Measurements from ENCODE around the gene AGPAT3. TPM values are rescaled to one million over a fixed set of nuclear protein-coding genes. Genes with fewer than 3 reads are reported as not detected.
A peak's percentile ranks its signal among the peaks of the same experiment; 100 is the strongest.

The AGPAT3 gene
- total RNA-seq, 5 donors from 2014 or later (not counting 1 experiment from before 2014, with no cell fraction given): 48.4 to 77.2 (median 65.1) TPM

DNA sequence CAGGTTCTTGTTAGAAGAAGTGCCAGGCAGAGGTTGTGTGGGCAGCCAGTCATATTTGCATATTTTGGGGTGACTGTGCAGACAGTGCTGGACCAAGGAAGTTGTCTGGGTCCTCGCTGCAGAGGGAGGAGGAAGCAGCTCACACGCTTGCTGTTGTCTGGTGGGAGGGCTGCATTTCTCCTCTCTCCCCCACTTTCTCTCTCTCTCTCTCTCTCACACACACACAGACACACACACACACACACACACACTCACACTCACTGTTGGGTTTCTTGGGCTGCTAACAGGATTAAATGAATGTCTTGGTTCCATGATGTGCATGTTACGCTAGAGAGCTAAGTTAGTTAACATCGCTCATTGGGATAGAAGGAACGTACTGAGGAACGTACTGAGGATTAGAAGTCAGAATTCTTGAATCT lies 72.9 kb downstream of the AGPAT3 start:
- Mint-ChIP-seq H3K27me3 (no peaks in the 10 kb centered on the region), H3K4me1 (peaks cover 19 to 25% (median 21%) of the 10 kb centered on the region in 3 donors), H3K36me3 (peaks cover 14% of the 10 kb centered on the region), H3K27ac (peak overlapping the region in 1 of 2 donors; percentile 4), H3K9me3 (no peaks in the 10 kb centered on the region), H3K4me3 (peak overlapping the region in 2 of 3 donors; percentile 32 to 82)
- no peak for ATAC-seq (replicated peaks in 1 of 4)
- ChIA-PET CTCF (interaction anchor here in 1 of 2 donors (0.6 to 0.8 kb wide), 2 partner anchors 23 to 41 kb away, joined by 4 to 9 read pairs; no protein-coding TSS in a partner anchor), POLR2A (no interaction called here)
- Histone ChIP-seq H3K4me1 (ENCODE audit: control insufficient read depth in 1 of 2, extremely low read depth in 1 of 2, insufficient read depth in 2 of 2, low read length in 2 of 2) (peaks cover 0 to 20% of the 10 kb centered on the region in 2 experiments), H3K27ac (ENCODE audit: low read length) (no peak overlapping the region), H3K36me3 (ENCODE audit: control insufficient read depth in 2 of 2, extremely low read depth in 1 of 2, insufficient read depth in 1 of 2, low read length in 1 of 2) (peaks cover 5 to 25% of the 10 kb centered on the region in 2 donors), H3K4me3 (ENCODE audit: control insufficient read depth in 1 of 2, extremely low read depth in 1 of 2, low read length in 1 of 2) (no peak overlapping the region), H3K9me3 (no peaks in the 10 kb centered on the region), H3K27me3 (replicated peaks in 1 of 2; ENCODE audit: control insufficient read depth in 2 of 2, extremely low read depth in 1 of 2, insufficient read depth in 2 of 2, low read length in 1 of 2) (no peaks in the 10 kb centered on the region)
- WGBS (ENCODE audit: insufficient coverage): 97% methylated on average over 4 of the region's 6 CpGs
- no peak for DNase-seq

DNA sequence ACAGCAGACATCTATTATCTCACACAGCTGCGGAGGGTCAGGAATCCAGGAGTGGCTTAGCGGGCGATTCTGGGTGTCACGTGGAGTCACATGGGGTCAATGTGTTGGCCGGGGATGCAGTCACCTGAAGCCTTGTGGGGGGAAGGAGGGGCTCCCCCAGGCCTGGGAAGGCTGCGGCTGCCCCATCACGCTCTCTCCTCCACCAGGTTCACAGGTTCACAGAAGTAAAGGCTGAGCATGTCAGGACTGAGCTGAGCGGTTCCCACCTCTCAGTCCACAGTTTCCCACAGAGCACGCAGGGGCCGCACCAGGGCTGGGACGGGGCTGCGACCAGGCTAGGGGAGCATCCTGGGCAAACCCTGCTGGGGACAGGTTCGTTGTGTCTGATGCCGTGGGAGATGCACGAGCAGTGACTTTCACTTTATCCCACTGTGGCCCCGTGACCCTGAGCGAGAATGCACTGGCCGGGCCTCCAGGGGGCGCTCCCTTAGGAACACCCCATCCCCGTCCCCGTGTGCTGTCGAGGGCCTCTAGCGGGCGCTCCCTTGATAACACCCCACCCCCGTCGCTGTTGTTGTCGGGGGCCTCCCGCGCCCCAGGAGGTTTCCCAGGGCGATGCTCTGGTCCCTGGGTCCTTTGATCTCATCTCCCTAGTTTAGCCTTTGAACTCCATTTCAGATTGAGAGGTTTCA lies 73.9 kb downstream of the AGPAT3 start:
- DNase-seq (peak; percentile 77 to 93 (median 88)), ATAC-seq (replicated peaks in 1 of 4) (peak; percentile 98 to 99 (median 98))
- Histone ChIP-seq H3K27ac (ENCODE audit: low read length) (peak overlapping the region; percentile 34), H3K4me1 (ENCODE audit: control insufficient read depth in 1 of 2, extremely low read depth in 1 of 2, insufficient read depth in 2 of 2, low read length in 2 of 2) (peaks cover 0 to 20% of the 10 kb centered on the region in 2 experiments), H3K27me3 (replicated peaks in 1 of 2; ENCODE audit: control insufficient read depth in 2 of 2, extremely low read depth in 1 of 2, insufficient read depth in 2 of 2, low read length in 1 of 2) (no peaks in the 10 kb centered on the region), H3K36me3 (ENCODE audit: control insufficient read depth in 2 of 2, extremely low read depth in 1 of 2, insufficient read depth in 1 of 2, low read length in 1 of 2) (peaks cover 5 to 19% of the 10 kb centered on the region in 2 donors), H3K4me3 (ENCODE audit: control insufficient read depth in 1 of 2, extremely low read depth in 1 of 2, low read length in 1 of 2) (peak overlapping the region; percentile 58 to 62), H3K9me3 (no peaks in the 10 kb centered on the region)
- Mint-ChIP-seq H3K36me3 (peaks cover 7% of the 10 kb centered on the region), H3K9me3 (no peaks in the 10 kb centered on the region), H3K27ac (peak overlapping the region; percentile 76 to 85), H3K4me3 (peak overlapping the region; percentile 81 to 85 (median 82)), H3K27me3 (no peaks in the 10 kb centered on the region), H3K4me1 (peaks cover 18 to 20% (median 19%) of the 10 kb centered on the region in 3 donors)
- WGBS (ENCODE audit: insufficient coverage): 1% methylated on average over 17 of the region's 30 CpGs
- ChIA-PET POLR2A (no interaction called here), CTCF (interaction anchor here (0.6 to 1.5 kb wide), 3 partner anchors 24 to 128 kb away, joined by 4 to 9 read pairs (median 5); no protein-coding TSS in a partner anchor)

DNA sequence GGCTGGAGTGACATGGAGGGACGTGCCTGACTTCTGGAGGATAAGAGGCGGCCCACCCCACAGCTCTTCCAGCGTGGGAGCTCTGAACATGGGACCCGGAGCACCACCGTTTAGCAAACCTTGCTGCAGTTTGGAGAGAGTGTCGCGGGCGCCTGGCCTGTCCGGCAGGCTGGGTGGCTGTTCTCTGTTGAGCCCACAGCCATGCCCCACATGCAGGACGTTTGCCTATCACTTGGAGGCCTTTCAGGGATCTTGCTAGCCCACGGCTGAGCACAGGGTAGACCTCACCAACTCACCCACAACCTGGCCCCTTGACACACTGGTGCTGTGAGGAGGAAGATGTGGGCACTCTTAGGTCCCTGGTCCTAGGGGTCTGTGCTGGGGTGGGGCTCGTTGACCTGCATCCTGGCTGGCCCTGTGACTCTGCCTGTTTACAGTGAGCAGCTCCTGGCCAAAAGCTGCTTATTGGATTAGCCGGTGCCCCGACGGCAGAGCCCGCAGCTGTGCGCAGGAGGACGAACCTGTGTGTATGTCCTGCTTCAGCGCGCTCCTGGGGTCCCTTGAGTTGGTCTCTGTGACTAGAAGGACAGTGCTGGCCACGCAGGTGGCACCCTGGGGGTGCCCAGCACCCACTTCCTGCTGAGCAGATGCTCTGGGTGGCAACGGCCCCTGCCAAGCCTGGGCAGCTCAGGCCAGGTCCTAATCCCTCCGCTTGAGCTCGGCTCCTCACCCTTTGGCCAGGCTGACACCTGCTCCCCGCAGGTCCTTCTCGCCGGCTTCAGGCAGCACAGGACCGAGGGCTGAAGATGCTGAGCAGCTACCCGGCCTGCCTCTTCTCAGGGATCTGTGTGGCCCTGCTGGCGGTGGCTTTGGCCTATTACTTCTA lies 74.7 kb downstream of the AGPAT3 start:
- no peak for DNase-seq
- 93% methylated on average over 24 of the region's 30 CpGs for WGBS (ENCODE audit: insufficient coverage)
- Histone ChIP-seq H3K9me3 (no peaks in the 10 kb centered on the region), H3K27me3 (replicated peaks in 1 of 2; ENCODE audit: control insufficient read depth in 2 of 2, extremely low read depth in 1 of 2, insufficient read depth in 2 of 2, low read length in 1 of 2) (no peaks in the 10 kb centered on the region), H3K27ac (ENCODE audit: low read length) (peak overlapping the region; percentile 8), H3K4me1 (ENCODE audit: control insufficient read depth in 1 of 2, extremely low read depth in 1 of 2, insufficient read depth in 2 of 2, low read length in 2 of 2) (peaks cover 0 to 24% of the 10 kb centered on the region in 2 experiments), H3K36me3 (ENCODE audit: control insufficient read depth in 2 of 2, extremely low read depth in 1 of 2, insufficient read depth in 1 of 2, low read length in 1 of 2) (peaks cover 5 to 13% of the 10 kb centered on the region in 2 donors), H3K4me3 (ENCODE audit: control insufficient read depth in 1 of 2, extremely low read depth in 1 of 2, low read length in 1 of 2) (peak overlapping the region in 1 of 2 donors; percentile 58)
- H3K36me3 Mint-ChIP-seq: peaks cover 3% of the 10 kb centered on the region
- no peaks in the 10 kb centered on the region for H3K9me3 Mint-ChIP-seq
- ChIA-PET POLR2A (interaction anchor here in 1 of 2 donors (0.5 kb wide), 1 partner anchor 128 kb away, joined by 4 read pairs; no protein-coding TSS in a partner anchor), CTCF (interaction anchor here (0.5 to 1.5 kb wide), 3 partner anchors 41 to 1189 kb away, joined by 3 to 5 read pairs (median 3); no protein-coding TSS in a partner anchor)
- ATAC-seq (replicated peaks in 1 of 4): peak in 2 of 4 experiments; percentile 4 to 10
- H3K27me3 Mint-ChIP-seq: no peaks in the 10 kb centered on the region
- peak overlapping the region; percentile 76 to 85 for H3K27ac Mint-ChIP-seq
- H3K4me3 Mint-ChIP-seq: peak overlapping the region in 2 of 3 donors; percentile 81 to 82
- H3K4me1 Mint-ChIP-seq: peaks cover 18 to 20% (median 19%) of the 10 kb centered on the region in 3 donors

DNA sequence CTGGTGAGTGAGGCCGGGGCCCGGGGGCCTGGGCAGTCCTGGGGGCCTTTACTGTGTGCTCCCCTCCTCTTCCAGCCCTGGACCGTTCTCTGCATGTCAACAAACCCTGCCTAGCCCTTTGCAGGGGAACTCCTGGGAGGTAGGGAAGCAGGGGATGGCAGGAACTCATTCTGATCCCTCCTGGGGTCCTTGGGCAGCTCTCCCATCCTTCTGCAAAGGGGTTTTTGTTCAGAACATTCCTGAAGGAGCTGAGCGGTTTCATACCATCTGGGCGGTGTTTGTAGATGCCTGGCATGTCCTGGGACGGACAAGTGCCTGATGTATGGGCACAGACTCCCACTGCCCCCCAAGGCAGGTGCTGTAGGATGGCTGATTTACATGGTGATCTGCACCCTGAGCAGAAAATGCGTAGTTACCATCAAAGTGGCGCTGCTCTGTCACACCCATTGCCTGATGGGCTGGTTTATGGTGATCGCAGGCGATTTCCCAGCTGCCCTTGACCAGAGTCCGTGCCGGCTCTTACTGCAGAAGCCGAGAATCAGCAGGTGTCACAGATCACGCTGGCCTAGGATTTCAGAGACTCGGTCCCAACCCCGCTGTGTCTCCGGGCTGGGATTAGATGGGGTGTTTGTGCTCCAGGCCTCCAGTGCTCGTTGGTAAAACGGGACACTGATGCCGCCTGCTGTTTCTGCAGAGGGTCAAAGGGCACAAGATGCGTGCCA lies 75.5 kb downstream of the AGPAT3 start:
- H3K4me1 ChIP-seq (ENCODE audit: control insufficient read depth in 1 of 2, extremely low read depth in 1 of 2, insufficient read depth in 2 of 2, low read length in 2 of 2): peaks cover 0 to 24% of the 10 kb centered on the region in 2 experiments
- no peak overlapping the region for H3K27ac Mint-ChIP-seq
- DNase-seq (no peak), ATAC-seq (replicated peaks in 1 of 4) (no peak)
- H3K4me1 Mint-ChIP-seq: peaks cover 18 to 20% (median 19%) of the 10 kb centered on the region in 3 donors
- no peaks in the 10 kb centered on the region for H3K27me3 ChIP-seq (replicated peaks in 1 of 2; ENCODE audit: control insufficient read depth in 2 of 2, extremely low read depth in 1 of 2, insufficient read depth in 2 of 2, low read length in 1 of 2)
- H3K27me3 Mint-ChIP-seq: no peaks in the 10 kb centered on the region
- ChIA-PET POLR2A (no interaction called here), CTCF (interaction anchor here in 1 of 2 donors (0.5 to 1.1 kb wide), 3 partner anchors 122 to 1188 kb away, joined by 3 to 4 read pairs (median 3); no protein-coding TSS in a partner anchor)
- no peak overlapping the region for H3K4me3 Mint-ChIP-seq
- H3K4me3 ChIP-seq (ENCODE audit: control insufficient read depth in 1 of 2, extremely low read depth in 1 of 2, low read length in 1 of 2): no peak overlapping the region
- H3K36me3 Mint-ChIP-seq: peaks cover 3% of the 10 kb centered on the region
- 92% methylated on average over 18 of the region's 21 CpGs for WGBS (ENCODE audit: insufficient coverage)
- H3K9me3 ChIP-seq: no peaks in the 10 kb centered on the region
- H3K27ac ChIP-seq (ENCODE audit: low read length): no peak overlapping the region
- H3K9me3 Mint-ChIP-seq: no peaks in the 10 kb centered on the region
- H3K36me3 ChIP-seq (ENCODE audit: control insufficient read depth in 2 of 2, extremely low read depth in 1 of 2, insufficient read depth in 1 of 2, low read length in 1 of 2): peaks cover 7 to 15% of the 10 kb centered on the region in 2 donors

DNA sequence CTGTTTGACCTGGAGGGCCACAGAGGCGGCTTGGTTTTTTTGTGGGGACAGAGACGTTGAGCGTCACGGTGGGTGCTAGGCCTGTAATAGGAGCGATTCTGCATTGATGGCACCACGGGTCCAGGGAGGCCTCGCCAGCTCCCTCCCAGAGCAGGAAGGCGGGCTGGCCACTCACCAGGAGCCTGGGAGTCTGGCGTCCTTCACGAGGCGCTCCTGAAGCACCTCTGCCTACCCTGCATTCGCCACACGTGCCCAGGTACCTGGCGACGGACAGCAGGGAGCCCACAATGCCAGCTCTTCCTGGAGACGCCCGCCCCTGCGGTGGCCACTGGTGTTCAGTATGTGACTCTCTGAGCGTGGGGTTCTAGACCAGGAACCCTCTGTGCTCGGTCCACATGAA lies 77.2 kb downstream of the AGPAT3 start:
- peaks cover 2 to 20% of the 10 kb centered on the region in 2 donors for H3K36me3 ChIP-seq (ENCODE audit: control insufficient read depth in 2 of 2, extremely low read depth in 1 of 2, insufficient read depth in 1 of 2, low read length in 1 of 2)
- no peaks in the 10 kb centered on the region for H3K27me3 ChIP-seq (replicated peaks in 1 of 2; ENCODE audit: control insufficient read depth in 2 of 2, extremely low read depth in 1 of 2, insufficient read depth in 2 of 2, low read length in 1 of 2)
- no peak overlapping the region for H3K4me3 Mint-ChIP-seq
- H3K27me3 Mint-ChIP-seq: no peaks in the 10 kb centered on the region
- 96% methylated on average over 20 of the region's 20 CpGs for WGBS (ENCODE audit: insufficient coverage)
- ATAC-seq (replicated peaks in 1 of 4) (no peak), DNase-seq (no peak)
- peaks cover 0 to 23% of the 10 kb centered on the region in 2 experiments for H3K4me1 ChIP-seq (ENCODE audit: control insufficient read depth in 1 of 2, extremely low read depth in 1 of 2, insufficient read depth in 2 of 2, low read length in 2 of 2)
- H3K9me3 ChIP-seq: no peaks in the 10 kb centered on the region
- POLR2A ChIA-PET: no interaction called here
- H3K9me3 Mint-ChIP-seq: no peaks in the 10 kb centered on the region
- no peak overlapping the region for H3K27ac ChIP-seq (ENCODE audit: low read length)
- H3K27ac Mint-ChIP-seq: no peak overlapping the region
- H3K4me1 Mint-ChIP-seq: peaks cover 16 to 20% (median 18%) of the 10 kb centered on the region in 3 donors
- no peak overlapping the region for H3K4me3 ChIP-seq (ENCODE audit: control insufficient read depth in 1 of 2, extremely low read depth in 1 of 2, low read length in 1 of 2)
- CTCF ChIA-PET: interaction anchor here in 1 of 2 donors (1.1 to 1.2 kb wide), 2 partner anchors 9 to 79 kb away, joined by 3 read pairs; no protein-coding TSS in a partner anchor
- peaks cover 6% of the 10 kb centered on the region for H3K36me3 Mint-ChIP-seq

All from T-cell (primary cell).